SK-N-SH (cell line): ENCODE data around the gene EML1. TPM values are rescaled to one million over a fixed set of nuclear protein-coding genes. Genes with fewer than 3 reads are reported as not detected.
A peak's percentile ranks its signal among the peaks of the same experiment; 100 is the strongest.

Experiments
- CTCF ChIA-PET: fragments of 300-600, 350-600 bp; formaldehyde crosslinking; extraction: SDS; loops from one replicate; lab custom pipeline; 2021; lab: Yijun Ruan, JAX
- POLR2A ChIA-PET: fragments of 350-600 bp; sonication (Branson Sonifier 250); formaldehyde crosslinking; extraction: SDS; loops from one replicate; lab custom pipeline; 2020; ENCODE audit warnings: antibody characterized with exemption, inconsistent platforms; lab: Yijun Ruan, JAX
- DNase-seq: peaks from one replicate; pipeline ENCODE4 v3.0.0; 2012
- H2AFZ ChIP-seq: fragments of 200-600 bp; sonication (generic); 2 replicates; pipeline ENCODE4 v1.8.1; 2016; ENCODE audit warnings: antibody characterized with exemption, mild to moderate bottlenecking, low read depth
- H3F3A ChIP-seq: fragments of 200-600 bp; sonication (generic); replicated peaks from 2 replicates; pipeline ENCODE3; 2016; ENCODE audit warnings: antibody characterized with exemption, mild to moderate bottlenecking; ENCODE audit not compliant: insufficient read depth
- H3K27ac ChIP-seq, 2 experiments: fragments of 200-500 bp in 1 of 2; fragments of 200-600 bp in 1 of 2; sonication (Bioruptor generic) in 1 of 2; sonication (generic), shearing (Covaris generic) in 1 of 2; 2 replicates each; pipeline versions ENCODE4 v1.5.1 to v1.6.1; 2014 to 2016; ENCODE audit warnings: low read depth in 2 of 2, inconsistent platforms in 1 of 2, low read length in 1 of 2, mild to moderate bottlenecking in 1 of 2, mixed read lengths in 1 of 2
- H3K27me3 ChIP-seq: fragments of 200-600 bp; sonication (generic), shearing (Covaris generic); 2 replicates; pipeline ENCODE4 v1.6.1; 2016; ENCODE audit warnings: mixed run types; ENCODE audit not compliant: insufficient read depth
- H3K36me3 ChIP-seq, 2 experiments: fragments of 200-500 bp in 1 of 2; fragments of 200-600 bp in 1 of 2; sonication (Bioruptor generic) in 1 of 2; sonication (generic) in 1 of 2; replicated peaks in 1 of 2; 2 replicates each; pipeline versions ENCODE3 to v1.5.1; 2014 to 2016; ENCODE audit warnings: low read length in 1 of 2, mild to moderate bottlenecking in 1 of 2; ENCODE audit not compliant: insufficient read depth in 2 of 2, control insufficient read depth in 1 of 2
- H3K4me1 ChIP-seq, 2 experiments: fragments of 200-500 bp in 1 of 2; fragments of 200-600 bp in 1 of 2; sonication (Bioruptor generic) in 1 of 2; sonication (generic), shearing (Covaris generic) in 1 of 2; 2 replicates each; pipeline versions ENCODE4 v1.5.1 to v1.6.1; 2014 to 2016; ENCODE audit warnings: low read depth in 1 of 2, low read length in 1 of 2, mixed run types in 1 of 2; ENCODE audit not compliant: insufficient read depth in 2 of 2, control insufficient read depth in 1 of 2
- H3K4me2 ChIP-seq: fragments of 200-600 bp; sonication (generic), shearing (Covaris generic); 2 replicates; pipeline ENCODE4 v1.6.1; 2017; ENCODE audit warnings: mixed run types
- H3K4me3 ChIP-seq, 2 experiments: fragments of 200-500 bp in 1 of 2; fragments of 200-600 bp in 1 of 2; sonication (Bioruptor generic) in 1 of 2; sonication (generic), shearing (Covaris generic) in 1 of 2; 2 replicates each; pipeline versions ENCODE4 v1.5.1 to v1.8.1; 2014 to 2016; ENCODE audit warnings: low read depth in 2 of 2, inconsistent platforms in 1 of 2, low read length in 1 of 2, mild to moderate bottlenecking in 1 of 2, mixed read lengths in 1 of 2, moderate library complexity in 1 of 2
- H3K79me2 ChIP-seq: fragments of 200-600 bp; sonication (generic); 2 replicates; pipeline ENCODE4 v1.8.1; 2017; ENCODE audit warnings: mild to moderate bottlenecking; ENCODE audit not compliant: insufficient read depth
- H3K9ac ChIP-seq: fragments of 200-600 bp; sonication (generic); 2 replicates; pipeline ENCODE4 v1.6.1; 2017; ENCODE audit warnings: mixed run types
- H3K9me2 ChIP-seq: fragments of 200-600 bp; sonication (generic); 2 replicates; pipeline ENCODE4 v1.6.1; 2017; ENCODE audit warnings: mixed run types
- H3K9me3 ChIP-seq: fragments of 200-600 bp; sonication (generic); 2 replicates; pipeline ENCODE4 v1.6.1; 2017; ENCODE audit warnings: mixed run types, mild to moderate bottlenecking, moderate library complexity
- H4K20me1 ChIP-seq: fragments of 200-600 bp; sonication (generic); 2 replicates; pipeline ENCODE4 v1.6.1; 2017; ENCODE audit warnings: mild to moderate bottlenecking, mixed run types; ENCODE audit not compliant: insufficient read depth
- ELF1 ChIP-seq: IDR thresholded peaks from 2 replicates; pipeline ENCODE4 v1.4.0; 2012
- FOSL2 ChIP-seq: IDR thresholded peaks from 2 replicates; pipeline ENCODE4 v1.4.0; 2012; ENCODE audit warnings: low read depth, mild to moderate bottlenecking, moderate library complexity, borderline replicate concordance
- GABPA ChIP-seq: IDR thresholded peaks from 2 replicates; pipeline ENCODE4 v1.4.0; 2012; ENCODE audit warnings: low read depth, mild to moderate bottlenecking
- GATA2 ChIP-seq: sonication (generic); formaldehyde crosslinking; IDR thresholded peaks from 2 replicates; pipeline ENCODE4 v1.5.0; 2020; ENCODE audit warnings: mild to moderate bottlenecking, missing genetic modification reagents
- JUND ChIP-seq: IDR thresholded peaks from 2 replicates; pipeline ENCODE4 v1.4.0; 2012
- NRF1 ChIP-seq: IDR thresholded peaks from 2 replicates; pipeline ENCODE4 v1.6.1; 2012; ENCODE audit warnings: low read depth, mild to moderate bottlenecking, low read length
- RAD21 ChIP-seq: IDR thresholded peaks from 2 replicates; pipeline ENCODE4 v1.6.1; 2012; ENCODE audit warnings: mild to moderate bottlenecking, low read length
- RCOR1 ChIP-seq: fragments of 150-350 bp; IDR thresholded peaks from 2 replicates; pipeline ENCODE4 v1.6.1; 2017; ENCODE audit warnings: antibody characterized with exemption, low read length
- RFX5 ChIP-seq: IDR thresholded peaks from 2 replicates; pipeline ENCODE4 v1.6.1; 2012; ENCODE audit warnings: mild to moderate bottlenecking, improper control_type of control experiment, low read length
- RXRA ChIP-seq: IDR thresholded peaks from 2 replicates; pipeline ENCODE4 v1.4.0; 2012; ENCODE audit warnings: low read depth, mild to moderate bottlenecking, borderline replicate concordance
- SIN3A ChIP-seq: IDR thresholded peaks from 2 replicates; pipeline ENCODE4 v1.6.1; 2012; ENCODE audit warnings: low read depth, mild to moderate bottlenecking, low read length, moderate library complexity, borderline replicate concordance
- SMC3 ChIP-seq: IDR thresholded peaks from 2 replicates; pipeline ENCODE4 v1.6.1; 2012; ENCODE audit warnings: low read depth, low read length, improper control_type of control experiment
- TCF12 ChIP-seq: IDR thresholded peaks from 2 replicates; pipeline ENCODE4 v1.4.0; 2012
- WGBS: methylation state at CpG from one replicate; pipeline ENCODE4 v1.1.6; 2017; ENCODE audit warnings: low lambda C conversion rate; 5-methylcytosine and 5-hydroxymethylcytosine counted together
- polyA plus RNA-seq, 3 experiments: library from polyadenylated mRNA; depleted of rRNA; stranded (reverse); fragments of >200 nt; gene quantifications; 2 replicates each; pipeline ENCODE4 v1.2.3, GENCODE V29; 2012
- TF ChIP-seq, protein P1 (sequence below): fragments of 150-350 bp; IDR thresholded peaks from 2 replicates; pipeline ENCODE4 v1.6.1; 2016; ENCODE audit warnings: mild to moderate bottlenecking, low read depth, low read length
- TF ChIP-seq, protein P2 (sequence below): fragments of 200-600 bp; sonication (generic); IDR thresholded peaks from 2 replicates; pipeline ENCODE4 v1.6.1; 2017; ENCODE audit warnings: antibody characterized with exemption, mild to moderate bottlenecking, moderate library complexity
- TF ChIP-seq, protein P3 (sequence below): IDR thresholded peaks from 2 replicates; pipeline ENCODE4; 2012
- TF ChIP-seq, protein P4 (sequence below): IDR thresholded peaks from 2 replicates; pipeline ENCODE4 v1.4.0; 2012; ENCODE audit warnings: low read depth
- TF ChIP-seq, protein P5 (sequence below): IDR thresholded peaks from 2 replicates; pipeline ENCODE4 v1.4.0; 2012; ENCODE audit warnings: low read depth, borderline replicate concordance

The EML1 gene
- polyA plus RNA-seq, 1 of the 3 experiments (the other 2 are of a cell fraction), result 6.3 TPM

DNA sequence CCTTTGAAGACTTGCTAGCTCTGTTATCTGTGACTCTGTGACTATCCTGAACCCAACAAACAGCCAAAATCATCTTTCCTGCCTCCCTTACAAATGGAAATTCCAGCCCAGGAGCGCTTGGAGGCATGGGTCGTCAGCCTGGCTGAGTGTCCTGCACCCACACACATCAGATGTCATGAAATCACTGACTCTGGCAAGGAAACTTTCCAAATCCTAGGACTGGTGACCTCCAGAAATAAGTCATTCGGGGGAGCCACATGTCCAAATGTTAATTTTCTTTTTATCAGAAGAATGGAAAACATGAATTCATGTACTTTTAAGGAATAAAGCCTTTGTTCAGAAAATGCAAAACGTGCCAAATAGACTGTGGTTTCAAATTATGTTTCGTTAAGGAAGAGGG, 175.7 kb downstream of the EML1 start:
- ChIA-PET CTCF (interaction anchor here (0.6 to 1.3 kb wide), 3 partner anchors 15 to 531 kb away, joined by 3 read pairs; no protein-coding TSS in a partner anchor), POLR2A (no interaction called here)
- no peak for DNase-seq
- 27% methylated on average over 5 of the region's 5 CpGs for WGBS
- Histone ChIP-seq H3K27ac (peak overlapping the region in 1 of 2 experiments; percentile 74; a peak in 1 of 4 replicates), H3K79me2 (peaks cover 18% of the 10 kb centered on the region), H3K4me2 (peak overlapping the region; percentile 61), H3K36me3 (no peaks in the 10 kb centered on the region), H3K27me3 (no peaks in the 10 kb centered on the region), H3K9me2 (no peaks in the 10 kb centered on the region), H2AFZ (peak overlapping the region; percentile 31; the same call in 1 of the 2 replicates), H3K9me3 (no peaks in the 10 kb centered on the region), H3K4me1 (peaks cover 11 to 28% of the 10 kb centered on the region in 2 experiments; a peak in 2 of 4 replicates), H4K20me1 (no peaks in the 10 kb centered on the region), H3F3A (peaks cover 14% of the 10 kb centered on the region), H3K9ac (no peak overlapping the region), H3K4me3 (no peak overlapping the region)
- TF ChIP-seq, protein P1, sequence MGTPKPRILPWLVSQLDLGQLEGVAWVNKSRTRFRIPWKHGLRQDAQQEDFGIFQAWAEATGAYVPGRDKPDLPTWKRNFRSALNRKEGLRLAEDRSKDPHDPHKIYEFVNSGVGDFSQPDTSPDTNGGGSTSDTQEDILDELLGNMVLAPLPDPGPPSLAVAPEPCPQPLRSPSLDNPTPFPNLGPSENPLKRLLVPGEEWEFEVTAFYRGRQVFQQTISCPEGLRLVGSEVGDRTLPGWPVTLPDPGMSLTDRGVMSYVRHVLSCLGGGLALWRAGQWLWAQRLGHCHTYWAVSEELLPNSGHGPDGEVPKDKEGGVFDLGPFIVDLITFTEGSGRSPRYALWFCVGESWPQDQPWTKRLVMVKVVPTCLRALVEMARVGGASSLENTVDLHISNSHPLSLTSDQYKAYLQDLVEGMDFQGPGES, result no peak
- TF ChIP-seq SMC3 (no peak), RFX5 (no peak), FOSL2 (no peak), RXRA (no peak; the same call in 1 of the 2 replicates), GATA2 (CRISPR knock-in tag) (no peak), JUND (no peak), TCF12 (no peak), NRF1 (no peak)
- TF ChIP-seq, protein P2, sequence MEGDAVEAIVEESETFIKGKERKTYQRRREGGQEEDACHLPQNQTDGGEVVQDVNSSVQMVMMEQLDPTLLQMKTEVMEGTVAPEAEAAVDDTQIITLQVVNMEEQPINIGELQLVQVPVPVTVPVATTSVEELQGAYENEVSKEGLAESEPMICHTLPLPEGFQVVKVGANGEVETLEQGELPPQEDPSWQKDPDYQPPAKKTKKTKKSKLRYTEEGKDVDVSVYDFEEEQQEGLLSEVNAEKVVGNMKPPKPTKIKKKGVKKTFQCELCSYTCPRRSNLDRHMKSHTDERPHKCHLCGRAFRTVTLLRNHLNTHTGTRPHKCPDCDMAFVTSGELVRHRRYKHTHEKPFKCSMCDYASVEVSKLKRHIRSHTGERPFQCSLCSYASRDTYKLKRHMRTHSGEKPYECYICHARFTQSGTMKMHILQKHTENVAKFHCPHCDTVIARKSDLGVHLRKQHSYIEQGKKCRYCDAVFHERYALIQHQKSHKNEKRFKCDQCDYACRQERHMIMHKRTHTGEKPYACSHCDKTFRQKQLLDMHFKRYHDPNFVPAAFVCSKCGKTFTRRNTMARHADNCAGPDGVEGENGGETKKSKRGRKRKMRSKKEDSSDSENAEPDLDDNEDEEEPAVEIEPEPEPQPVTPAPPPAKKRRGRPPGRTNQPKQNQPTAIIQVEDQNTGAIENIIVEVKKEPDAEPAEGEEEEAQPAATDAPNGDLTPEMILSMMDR, result no peak
- TF ChIP-seq, protein P3, sequence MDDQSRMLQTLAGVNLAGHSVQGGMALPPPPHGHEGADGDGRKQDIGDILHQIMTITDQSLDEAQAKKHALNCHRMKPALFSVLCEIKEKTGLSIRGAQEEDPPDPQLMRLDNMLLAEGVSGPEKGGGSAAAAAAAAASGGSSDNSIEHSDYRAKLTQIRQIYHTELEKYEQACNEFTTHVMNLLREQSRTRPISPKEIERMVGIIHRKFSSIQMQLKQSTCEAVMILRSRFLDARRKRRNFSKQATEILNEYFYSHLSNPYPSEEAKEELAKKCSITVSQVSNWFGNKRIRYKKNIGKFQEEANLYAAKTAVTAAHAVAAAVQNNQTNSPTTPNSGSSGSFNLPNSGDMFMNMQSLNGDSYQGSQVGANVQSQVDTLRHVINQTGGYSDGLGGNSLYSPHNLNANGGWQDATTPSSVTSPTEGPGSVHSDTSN, result no peak

DNA sequence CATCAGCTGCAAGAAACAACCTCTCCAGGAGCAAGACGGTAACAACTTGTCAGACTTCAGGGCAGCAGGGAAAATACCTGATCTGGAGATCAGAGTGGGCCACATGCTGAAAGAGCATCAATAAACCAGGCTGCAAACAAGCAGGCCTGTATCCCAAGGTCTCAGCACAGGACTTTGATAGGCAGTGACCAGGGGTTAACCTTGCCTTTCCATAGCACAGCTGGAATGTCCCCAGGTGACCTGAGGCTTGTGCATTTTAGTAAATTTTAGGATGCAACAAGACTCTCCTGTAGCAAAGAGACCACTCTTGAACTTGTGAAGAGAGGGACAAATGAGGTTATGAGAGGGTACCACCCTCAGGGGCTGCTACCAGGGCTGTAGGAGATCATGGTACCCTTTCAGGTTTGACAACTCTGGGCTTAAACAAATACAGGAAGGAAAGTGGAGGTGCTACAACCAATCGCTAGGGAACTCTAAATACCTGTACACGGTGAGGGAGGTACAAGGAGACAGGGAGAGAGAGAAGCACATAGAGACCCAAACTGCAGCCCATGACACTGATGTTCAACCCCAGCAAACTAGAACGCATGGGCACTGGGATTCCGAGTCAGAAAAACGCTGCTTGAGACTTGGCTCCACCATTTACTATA, 176.6 kb downstream of the EML1 start:
- Histone ChIP-seq H3K27me3 (no peaks in the 10 kb centered on the region), H2AFZ (no peak overlapping the region), H3K9ac (no peak overlapping the region), H3K27ac (no peak overlapping the region), H4K20me1 (no peaks in the 10 kb centered on the region), H3K36me3 (peaks cover 0 to 2% of the 10 kb centered on the region in 2 experiments), H3K4me2 (peak overlapping the region; percentile 61; the same call in 1 of the 2 replicates), H3K4me3 (no peak overlapping the region), H3K9me3 (no peaks in the 10 kb centered on the region), H3K9me2 (no peaks in the 10 kb centered on the region), H3F3A (peaks cover 14% of the 10 kb centered on the region), H3K79me2 (peaks cover 27% of the 10 kb centered on the region), H3K4me1 (peaks cover 11 to 28% of the 10 kb centered on the region in 2 experiments; a peak in 2 of 4 replicates)
- no peak for DNase-seq
- WGBS, result 93% methylated on average over 6 of the region's 6 CpGs
- CTCF ChIA-PET, result interaction anchor here (0.8 to 1.3 kb wide), 3 partner anchors 9 to 14 kb away, joined by 3 read pairs; no protein-coding TSS in a partner anchor
- POLR2A ChIA-PET, result no interaction called here
- TF ChIP-seq JUND, result no peak
- no peak for TF ChIP-seq SMC3
- TF ChIP-seq RXRA, result no peak
- TF ChIP-seq, protein P4, sequence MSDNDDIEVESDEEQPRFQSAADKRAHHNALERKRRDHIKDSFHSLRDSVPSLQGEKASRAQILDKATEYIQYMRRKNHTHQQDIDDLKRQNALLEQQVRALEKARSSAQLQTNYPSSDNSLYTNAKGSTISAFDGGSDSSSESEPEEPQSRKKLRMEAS, result no peak
- no peak for TF ChIP-seq ELF1
- TF ChIP-seq SIN3A, result no peak
- no peak for TF ChIP-seq RAD21
- no peak for TF ChIP-seq GABPA
- no peak for TF ChIP-seq RFX5
- TF ChIP-seq FOSL2, result no peak
- TF ChIP-seq, protein P5, sequence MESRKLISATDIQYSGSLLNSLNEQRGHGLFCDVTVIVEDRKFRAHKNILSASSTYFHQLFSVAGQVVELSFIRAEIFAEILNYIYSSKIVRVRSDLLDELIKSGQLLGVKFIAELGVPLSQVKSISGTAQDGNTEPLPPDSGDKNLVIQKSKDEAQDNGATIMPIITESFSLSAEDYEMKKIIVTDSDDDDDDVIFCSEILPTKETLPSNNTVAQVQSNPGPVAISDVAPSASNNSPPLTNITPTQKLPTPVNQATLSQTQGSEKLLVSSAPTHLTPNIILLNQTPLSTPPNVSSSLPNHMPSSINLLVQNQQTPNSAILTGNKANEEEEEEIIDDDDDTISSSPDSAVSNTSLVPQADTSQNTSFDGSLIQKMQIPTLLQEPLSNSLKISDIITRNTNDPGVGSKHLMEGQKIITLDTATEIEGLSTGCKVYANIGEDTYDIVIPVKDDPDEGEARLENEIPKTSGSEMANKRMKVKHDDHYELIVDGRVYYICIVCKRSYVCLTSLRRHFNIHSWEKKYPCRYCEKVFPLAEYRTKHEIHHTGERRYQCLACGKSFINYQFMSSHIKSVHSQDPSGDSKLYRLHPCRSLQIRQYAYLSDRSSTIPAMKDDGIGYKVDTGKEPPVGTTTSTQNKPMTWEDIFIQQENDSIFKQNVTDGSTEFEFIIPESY, result no peak
- no peak for TF ChIP-seq RCOR1
- TF ChIP-seq, protein P3, result no peak
- no peak for TF ChIP-seq TCF12
